GM21447 (cell line): ENCODE results near the gene PPP6R3.

Experiments used
- ATAC-seq: cut with Tn5 transposase; IDR thresholded peaks from one replicate; pipeline ENCODE4 v1.9.1; 2021; ENCODE audit not compliant: unreplicated experiment

PPP6R3 gene

GRCh38 chr11:68488623-68489022 lies 28.1 kb downstream of the PPP6R3 start:
- ATAC-seq: no peak

- ATAC-seq: no peak
Observed at GRCh38 chr11:68495220-68495729, 34.7 kb downstream of the PPP6R3 start.

DNA sequence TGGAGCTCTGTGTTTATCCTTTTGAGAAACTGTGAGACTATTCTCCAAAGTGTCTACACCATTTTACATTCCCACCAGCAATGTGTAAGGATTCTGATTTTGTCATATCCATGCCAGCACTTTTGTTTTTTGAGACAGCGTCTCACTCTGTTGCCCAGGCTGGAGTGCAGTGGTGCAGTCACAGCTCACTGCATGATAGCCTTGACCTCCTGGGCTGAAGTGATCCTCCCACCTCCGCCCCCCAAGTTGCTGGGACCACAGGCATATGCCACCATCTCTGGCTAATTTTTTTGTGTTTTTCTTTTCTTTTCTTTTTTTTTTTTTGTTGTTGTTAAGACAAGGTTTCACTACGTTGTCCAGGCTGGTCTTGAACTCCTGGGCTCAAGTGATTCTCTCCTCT lies 35.3 kb downstream of the PPP6R3 start:
- ATAC-seq: no peak

- ATAC-seq: no peak
Observed at GRCh38 chr11:68497761-68498160, 37.2 kb downstream of the PPP6R3 start.

DNA sequence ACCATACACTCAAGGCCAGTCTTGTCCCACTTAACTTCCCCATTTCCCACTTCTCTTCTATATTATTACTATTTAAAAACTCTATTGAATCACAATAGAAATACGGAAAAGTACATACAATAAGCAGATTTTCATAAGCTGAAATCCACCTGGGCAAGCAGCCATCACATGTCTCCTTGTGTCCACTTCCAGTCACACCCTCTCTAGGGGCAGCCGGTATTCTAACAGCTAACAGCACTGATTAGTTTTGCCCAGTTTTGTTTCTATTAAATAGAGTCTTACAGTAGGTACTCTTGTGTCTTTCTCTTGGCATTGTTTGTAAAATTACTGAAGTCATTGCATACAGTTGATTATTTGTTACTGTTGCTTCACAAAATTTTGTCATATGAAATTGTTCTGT lies 37.8 kb downstream of the PPP6R3 start:
- ATAC-seq: no peak

GRCh38 chr11:68498903-68499883 lies 38.6 kb downstream of the PPP6R3 start:
- no peak for ATAC-seq

DNA sequence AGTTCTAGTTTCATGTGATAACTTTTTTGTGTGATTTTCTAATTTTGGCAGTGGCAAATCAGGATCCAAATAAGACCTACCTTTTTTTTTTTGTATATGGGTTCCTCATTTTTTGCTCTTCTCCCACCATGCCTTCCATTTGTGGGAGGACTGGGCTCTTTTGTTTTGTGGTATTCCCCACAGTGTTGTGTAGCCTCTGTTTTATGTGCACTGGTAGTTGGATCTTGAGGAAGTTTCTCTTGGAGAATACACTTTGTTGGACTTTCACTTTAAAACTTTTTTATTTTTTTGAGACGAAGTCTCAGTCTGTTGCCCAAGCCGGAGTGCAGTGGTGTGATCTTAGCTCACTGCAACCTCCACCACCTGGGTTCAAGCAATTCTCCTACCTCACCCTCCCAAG lies 39.7 kb downstream of the PPP6R3 start:
- no peak for ATAC-seq

DNA sequence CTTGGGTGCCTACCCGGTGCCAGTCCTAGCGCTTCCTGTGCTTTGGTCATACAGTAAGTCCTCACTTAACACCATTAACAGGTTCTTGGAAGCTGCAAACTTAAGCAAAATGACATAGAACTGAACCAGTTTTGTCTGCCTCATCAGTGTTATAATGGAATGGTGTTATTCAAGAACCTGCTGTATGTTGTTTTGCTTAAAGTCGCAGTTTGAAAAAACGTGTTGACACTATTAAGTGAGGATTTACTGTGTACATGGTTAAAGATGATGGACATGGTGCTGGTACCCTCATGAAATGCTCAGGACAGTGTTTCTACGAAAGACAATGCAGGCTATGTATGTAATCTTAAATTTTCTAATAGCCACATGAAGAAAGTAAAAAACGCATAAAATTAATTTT lies 41.3 kb downstream of the PPP6R3 start:
- no peak for ATAC-seq

DNA sequence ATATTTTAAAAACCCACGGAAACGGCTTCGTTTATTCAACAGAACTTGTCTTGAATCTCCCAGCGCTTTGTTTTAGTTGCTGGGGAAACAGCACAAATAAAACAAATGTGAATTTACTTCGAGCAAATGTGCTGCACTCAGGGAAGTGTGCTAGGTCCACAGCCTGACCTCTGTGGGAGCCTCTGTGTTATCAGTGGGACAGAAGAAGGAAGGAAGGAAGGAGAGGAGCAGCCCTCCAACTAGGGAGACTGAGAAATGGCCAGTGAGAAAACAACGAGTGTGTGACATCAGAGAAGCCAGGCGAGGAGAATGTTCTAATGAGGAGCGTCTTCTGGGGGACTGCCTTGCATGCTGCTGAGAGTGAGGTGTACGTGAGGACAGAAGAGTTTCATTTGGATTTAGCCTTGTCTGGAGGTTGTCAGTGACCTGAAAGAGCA lies 42.7 kb downstream of the PPP6R3 start:
- ATAC-seq: no peak

GRCh38 chr11:68503792-68504191 lies 43.2 kb downstream of the PPP6R3 start:
- ATAC-seq: no peak

- ATAC-seq: no peak
Observed at GRCh38 chr11:68504432-68505066, 44.0 kb downstream of the PPP6R3 start.

DNA sequence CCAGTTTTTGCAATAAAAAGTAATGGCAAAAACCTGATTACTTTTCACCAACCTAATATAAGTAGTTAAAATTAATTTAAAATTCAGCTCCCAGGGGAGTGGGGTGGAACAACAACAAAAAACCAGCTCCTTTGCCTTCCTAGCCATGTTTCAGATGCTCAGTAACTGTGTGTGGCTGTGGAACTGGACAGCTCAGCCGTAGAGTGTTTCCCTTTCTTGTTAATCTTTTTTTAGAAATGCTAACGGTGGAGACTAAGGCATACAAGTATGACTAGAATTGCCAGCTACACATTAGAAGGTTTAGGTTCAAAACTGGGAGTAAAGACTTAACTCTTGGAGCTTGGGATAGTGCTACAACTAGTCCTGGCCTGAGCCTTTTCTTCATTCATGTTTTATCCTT lies 45.0 kb downstream of the PPP6R3 start:
- ATAC-seq: no peak

- ATAC-seq: no peak
Observed at GRCh38 chr11:68506908-68507307, 46.4 kb downstream of the PPP6R3 start.

- ATAC-seq: no peak
Observed at GRCh38 chr11:68508425-68508824, 47.9 kb downstream of the PPP6R3 start.

GRCh38 chr11:68509066-68509465 lies 48.5 kb downstream of the PPP6R3 start:
- no peak for ATAC-seq

DNA sequence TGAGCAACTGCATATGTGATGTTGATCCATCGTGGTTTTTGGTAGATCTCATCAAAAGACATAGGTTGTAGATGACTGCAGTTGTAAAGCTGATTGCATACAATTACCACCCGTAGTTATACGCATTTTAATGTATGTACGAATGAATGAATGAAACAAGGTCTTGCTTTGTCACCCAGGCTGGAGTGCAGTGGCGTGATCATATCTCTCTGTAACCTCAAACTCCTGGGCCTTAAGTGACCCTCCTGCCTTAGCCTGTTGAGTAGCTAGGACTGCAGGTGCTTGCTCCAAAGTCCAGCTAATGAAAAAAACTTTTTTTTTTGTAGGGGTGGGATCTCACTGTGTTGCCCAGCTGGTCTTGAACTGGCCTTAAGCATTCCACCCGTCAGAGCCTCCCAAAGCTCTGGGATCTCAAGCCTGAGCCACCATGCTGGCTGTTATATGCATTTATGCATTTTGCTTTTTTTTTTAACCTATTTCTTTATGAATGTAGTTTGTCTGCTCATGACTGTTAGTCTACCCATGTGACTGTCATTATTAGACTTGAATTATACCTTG lies 53.5 kb downstream of the PPP6R3 start:
- ATAC-seq: no peak

DNA sequence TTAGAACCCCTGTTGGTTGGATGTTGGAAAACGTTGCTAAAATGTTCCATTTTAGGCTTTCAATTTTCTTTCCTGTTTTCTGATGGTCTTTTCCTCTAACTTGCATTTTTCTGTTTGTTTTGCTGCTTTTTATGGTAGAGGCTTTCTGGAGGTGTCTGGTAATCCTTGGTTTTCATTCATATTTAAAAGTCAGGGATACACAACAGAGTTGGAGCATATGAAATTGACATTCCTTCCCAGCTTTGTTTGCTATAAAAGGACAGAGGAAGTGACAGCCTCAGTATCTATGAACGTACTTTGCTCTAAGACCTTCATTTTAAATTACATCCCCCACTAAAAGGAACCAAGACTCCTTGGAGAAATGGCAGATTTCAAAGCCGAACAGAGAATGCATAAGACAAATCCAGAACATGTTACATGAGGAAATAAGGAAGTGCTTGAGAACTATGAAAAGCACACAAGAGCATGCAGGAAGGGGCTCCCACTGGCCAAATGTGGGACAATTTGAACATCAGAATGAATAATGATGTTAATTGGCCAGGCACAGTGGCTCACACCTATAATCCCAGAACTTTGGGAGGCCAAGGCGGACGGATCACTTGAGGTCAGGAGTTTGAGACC lies 56.7 kb downstream of the PPP6R3 start:
- no peak for ATAC-seq

DNA sequence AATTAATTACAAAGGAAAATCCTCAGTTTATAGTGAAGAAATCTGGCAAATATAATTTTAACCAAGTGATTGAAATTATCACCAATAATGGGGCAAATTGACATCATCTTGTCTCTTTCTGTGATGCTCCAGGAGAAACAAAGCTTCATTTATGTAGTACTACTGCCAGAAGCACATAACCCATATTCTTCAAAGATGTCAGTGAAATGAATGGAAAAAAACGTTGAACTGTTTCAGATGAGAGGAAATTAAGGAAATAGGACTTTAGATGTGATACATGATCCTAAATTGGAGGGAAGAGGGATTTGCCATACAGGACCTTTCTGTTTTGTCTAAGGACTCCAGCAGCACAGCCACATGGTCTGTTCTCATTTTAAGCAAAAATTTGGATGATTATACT lies 57.6 kb downstream of the PPP6R3 start:
- no peak for ATAC-seq

DNA sequence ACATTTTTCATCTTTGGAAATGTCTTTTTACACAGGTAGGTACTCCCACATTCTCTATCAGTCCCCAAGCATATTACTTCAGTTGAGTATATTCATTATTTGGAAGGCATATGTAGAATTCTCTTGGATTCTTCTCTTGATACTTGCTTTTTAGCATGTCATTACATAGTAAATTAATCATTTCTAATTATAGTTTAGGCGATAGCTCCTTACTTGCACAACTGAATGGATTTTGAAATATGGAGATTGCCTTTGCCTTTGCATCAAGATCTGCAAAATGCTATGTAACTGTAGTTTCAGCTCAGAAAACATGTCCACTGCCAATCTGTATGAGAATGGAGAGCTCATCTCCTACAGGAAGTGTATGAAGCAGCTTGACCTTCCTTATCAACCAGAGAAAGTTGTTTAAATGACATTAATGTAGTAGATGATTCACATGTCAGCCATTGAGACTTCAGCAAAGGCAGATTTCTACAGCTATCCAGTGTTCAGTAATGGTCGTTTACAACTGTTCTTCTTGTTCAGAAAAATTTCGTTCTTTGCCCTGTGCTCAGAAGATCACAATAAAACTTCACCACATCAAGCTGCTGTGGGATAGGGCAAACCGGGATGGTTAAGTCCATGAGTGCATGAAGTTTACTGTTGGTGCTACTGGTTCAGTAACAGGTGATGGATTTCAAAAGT lies 61.6 kb downstream of the PPP6R3 start:
- ATAC-seq: no peak

- ATAC-seq: no peak
Observed at GRCh38 chr11:68523033-68523432, 62.5 kb downstream of the PPP6R3 start.

DNA sequence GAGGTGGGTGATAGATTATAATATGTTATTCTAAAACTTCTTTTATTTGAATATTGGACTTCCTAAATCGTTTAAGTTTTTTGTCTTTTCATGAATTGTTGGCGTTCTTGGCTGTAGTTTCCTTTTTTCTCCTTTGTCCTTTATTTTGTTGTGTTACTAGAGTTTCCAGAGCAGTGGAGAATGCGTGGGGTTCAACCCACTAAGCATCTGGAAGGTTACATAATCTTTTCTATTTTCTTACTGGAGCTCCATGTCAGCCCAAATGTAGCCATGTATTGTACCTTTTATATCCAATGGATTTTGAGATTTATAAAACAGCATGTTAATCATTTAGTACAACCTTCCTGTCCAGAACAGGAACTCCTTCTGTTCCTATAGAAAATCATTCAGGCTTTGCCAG lies 63.2 kb downstream of the PPP6R3 start:
- no peak for ATAC-seq
